ENCODE measurements around the gene CDH3.

GRCh38 chr16:68717684-68718083 lies 72.6 kb downstream of the CDH3 start:
- no peak for TF ChIP-seq POLR2A (IDR thresholded peaks at IDR 0.05)
- TF ChIP-seq CTCF (IDR thresholded peaks at IDR 0.05) = no peak
